MCF 10A (cell line): ENCODE data around the gene CYLD. TPM values are rescaled to one million over a fixed set of nuclear protein-coding genes. Genes with fewer than 3 reads are reported as not detected.

Experiments used
- BruUV-seq: library from RNA; stranded (reverse); fragments of 400-500 nt; replicated peaks from 2 replicates; lab custom pipeline; 2021; lab: Mats Ljungman, UMichigan
- CTCF ChIA-PET: fragments of 300-600 bp; sonication (Branson Sonifier 250); formaldehyde crosslinking; extraction: SDS; loops from one replicate; lab custom pipeline; 2021; ENCODE audit warnings: antibody characterized with exemption, inconsistent platforms; lab: Yijun Ruan, JAX
- POLR2A ChIA-PET: fragments of 300-600, 350-650 bp; sonication (Branson Sonifier 250); formaldehyde crosslinking; extraction: SDS; loops from one replicate; lab custom pipeline; 2020; ENCODE audit warnings: antibody characterized with exemption, inconsistent platforms; lab: Yijun Ruan, JAX
- DNase-seq: peaks from one replicate; pipeline ENCODE4 v3.0.0-alpha.2; 2018; ENCODE audit not compliant: unreplicated experiment
- H3K27ac Mint-ChIP-seq: one replicate; pipeline ENCODE4 v1.8.0; 2022; ENCODE audit warnings: mild to moderate bottlenecking, low read depth, mixed read lengths; ENCODE audit not compliant: unreplicated experiment
- H3K27me3 Mint-ChIP-seq: one replicate; pipeline ENCODE4 v1.8.0; 2022; ENCODE audit warnings: mixed read lengths; ENCODE audit not compliant: insufficient read depth, unreplicated experiment
- H3K36me3 Mint-ChIP-seq: one replicate; pipeline ENCODE4 v1.8.0; 2022; ENCODE audit warnings: mild to moderate bottlenecking, moderate library complexity, mixed read lengths; ENCODE audit not compliant: insufficient read depth, unreplicated experiment
- H3K4me1 Mint-ChIP-seq: one replicate; pipeline ENCODE4 v1.8.0; 2022; ENCODE audit warnings: mixed read lengths; ENCODE audit not compliant: insufficient read depth, unreplicated experiment
- H3K4me3 Mint-ChIP-seq: one replicate; pipeline ENCODE4 v1.8.0; 2022; ENCODE audit warnings: mild to moderate bottlenecking, moderate library complexity, mixed read lengths; ENCODE audit not compliant: unreplicated experiment
- H3K9me3 Mint-ChIP-seq: one replicate; pipeline ENCODE4 v1.8.0; 2022; ENCODE audit warnings: mixed read lengths; ENCODE audit not compliant: unreplicated experiment
- intact Hi-C: fragments of 100-400 bp; cut with micrococcal nuclease; formaldehyde crosslinking; loops from 2 replicates; pipeline ENCODE4 v1.14.1; 2022
- total RNA-seq: library from RNA; stranded (reverse); gene quantifications from 2 replicates; pipeline ENCODE4 v1.2.3, GENCODE V29; 2022
- TF ChIP-seq, protein P1 (sequence below): fragments of 200-600 bp; IDR thresholded peaks from one replicate; pipeline ENCODE4 v1.8.0; 2022; ENCODE audit warnings: antibody characterized with exemption, mild to moderate bottlenecking; ENCODE audit not compliant: unreplicated experiment

Gene CYLD
- total RNA-seq, 1 experiment from 2014 or later, result 53.7 TPM

DNA sequence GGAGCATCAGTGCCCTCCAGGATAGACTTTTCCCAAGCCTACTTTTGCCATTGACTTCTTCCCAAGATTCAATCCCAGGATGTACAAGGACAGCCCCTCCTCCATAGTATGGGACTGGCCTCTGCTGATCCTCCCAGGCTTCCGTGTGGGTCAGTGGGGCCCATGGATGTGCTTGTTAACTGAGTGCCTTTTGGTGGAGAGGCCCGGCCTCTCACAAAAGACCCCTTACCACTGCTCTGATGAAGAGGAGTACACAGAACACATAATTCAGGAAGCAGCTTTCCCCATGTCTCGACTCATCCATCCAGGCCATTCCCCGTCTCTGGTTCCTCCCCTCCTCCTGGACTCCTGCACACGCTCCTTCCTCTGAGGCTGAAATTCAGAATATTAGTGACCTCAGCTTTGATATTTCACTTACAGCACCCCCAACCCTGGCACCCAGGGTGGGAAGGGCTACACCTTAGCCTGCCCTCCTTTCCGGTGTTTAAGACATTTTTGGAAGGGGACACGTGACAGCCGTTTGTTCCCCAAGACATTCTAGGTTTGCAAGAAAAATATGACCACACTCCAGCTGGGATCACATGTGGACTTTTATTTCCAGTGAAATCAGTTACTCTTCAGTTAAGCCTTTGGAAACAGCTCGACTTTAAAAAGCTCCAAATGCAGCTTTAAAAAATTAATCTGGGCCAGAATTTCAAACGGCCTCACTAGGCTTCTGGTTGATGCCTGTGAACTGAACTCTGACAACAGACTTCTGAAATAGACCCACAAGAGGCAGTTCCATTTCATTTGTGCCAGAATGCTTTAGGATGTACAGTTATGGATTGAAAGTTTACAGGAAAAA lies 9.7 kb upstream of the CYLD start:
- Mint-ChIP-seq H3K4me1 (no peaks in the 10 kb centered on the region), H3K9me3 (no peaks in the 10 kb centered on the region), H3K36me3 (peaks cover 5% of the 10 kb centered on the region), H3K27ac (no peak overlapping the region), H3K4me3 (no peak overlapping the region), H3K27me3 (no peaks in the 10 kb centered on the region)
- POLR2A ChIA-PET, result no interaction called here
- CTCF ChIA-PET, result no interaction called here
- no peak for DNase-seq
- intact Hi-C loops, result no loop called here
- no TSS peak for BruUV-seq
- TF ChIP-seq, protein P1, sequence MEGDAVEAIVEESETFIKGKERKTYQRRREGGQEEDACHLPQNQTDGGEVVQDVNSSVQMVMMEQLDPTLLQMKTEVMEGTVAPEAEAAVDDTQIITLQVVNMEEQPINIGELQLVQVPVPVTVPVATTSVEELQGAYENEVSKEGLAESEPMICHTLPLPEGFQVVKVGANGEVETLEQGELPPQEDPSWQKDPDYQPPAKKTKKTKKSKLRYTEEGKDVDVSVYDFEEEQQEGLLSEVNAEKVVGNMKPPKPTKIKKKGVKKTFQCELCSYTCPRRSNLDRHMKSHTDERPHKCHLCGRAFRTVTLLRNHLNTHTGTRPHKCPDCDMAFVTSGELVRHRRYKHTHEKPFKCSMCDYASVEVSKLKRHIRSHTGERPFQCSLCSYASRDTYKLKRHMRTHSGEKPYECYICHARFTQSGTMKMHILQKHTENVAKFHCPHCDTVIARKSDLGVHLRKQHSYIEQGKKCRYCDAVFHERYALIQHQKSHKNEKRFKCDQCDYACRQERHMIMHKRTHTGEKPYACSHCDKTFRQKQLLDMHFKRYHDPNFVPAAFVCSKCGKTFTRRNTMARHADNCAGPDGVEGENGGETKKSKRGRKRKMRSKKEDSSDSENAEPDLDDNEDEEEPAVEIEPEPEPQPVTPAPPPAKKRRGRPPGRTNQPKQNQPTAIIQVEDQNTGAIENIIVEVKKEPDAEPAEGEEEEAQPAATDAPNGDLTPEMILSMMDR, result no peak

DNA sequence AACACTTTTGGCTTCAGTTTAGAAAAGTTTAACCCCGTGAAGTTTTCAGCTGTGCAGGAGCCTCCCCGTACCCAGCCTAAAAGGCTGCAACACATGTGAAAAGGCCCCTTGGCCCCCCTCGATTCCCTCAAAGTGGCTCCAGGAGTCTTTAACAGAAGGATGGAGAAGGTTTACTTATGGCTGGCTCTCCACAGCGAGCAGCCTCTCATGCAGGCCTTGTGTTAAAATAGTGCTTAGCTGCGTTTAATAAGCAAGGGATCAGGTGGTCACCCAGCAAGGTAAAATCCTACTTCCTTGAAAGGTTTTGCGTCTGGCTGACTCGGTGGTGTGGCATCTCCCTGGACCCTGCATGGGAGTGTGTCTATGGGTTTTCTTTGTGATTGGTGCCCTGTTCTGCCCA lies 8.4 kb upstream of the CYLD start:
- H3K27ac Mint-ChIP-seq, result no peak overlapping the region
- DNase-seq, result no peak
- BruUV-seq, result no TSS peak
- H3K36me3 Mint-ChIP-seq, result peaks cover 5% of the 10 kb centered on the region
- no peaks in the 10 kb centered on the region for H3K4me1 Mint-ChIP-seq
- H3K27me3 Mint-ChIP-seq, result no peaks in the 10 kb centered on the region
- ChIA-PET POLR2A (no interaction called here), CTCF (interaction anchor here (0.6 kb wide), 1 partner anchor 65 kb away, joined by 4 read pairs; no protein-coding TSS in a partner anchor)
- no peaks in the 10 kb centered on the region for H3K9me3 Mint-ChIP-seq
- TF ChIP-seq, protein P1, result no peak
- no peak overlapping the region for H3K4me3 Mint-ChIP-seq
- intact Hi-C loops, result no loop called here

GRCh38 chr16:50735629-50736122 lies 6.2 kb upstream of the CYLD start:
- ChIA-PET POLR2A (interaction anchor here (0.7 to 1.4 kb wide), 2 partner anchors 11 to 16 kb away, joined by 3 read pairs; no protein-coding TSS in a partner anchor), CTCF (interaction anchor here (0.8 to 1.1 kb wide), 3 partner anchors 10 to 71 kb away, joined by 3 to 5 read pairs (median 3); no protein-coding TSS in a partner anchor)
- peaks cover 4% of the 10 kb centered on the region for H3K4me1 Mint-ChIP-seq
- no peaks in the 10 kb centered on the region for H3K36me3 Mint-ChIP-seq
- no peak overlapping the region for H3K4me3 Mint-ChIP-seq
- no TSS peak for BruUV-seq
- no peak overlapping the region for H3K27ac Mint-ChIP-seq
- no peaks in the 10 kb centered on the region for H3K9me3 Mint-ChIP-seq
- TF ChIP-seq, protein P1, result no peak
- intact Hi-C loops, result no loop called here
- DNase-seq, result no peak
- H3K27me3 Mint-ChIP-seq, result no peaks in the 10 kb centered on the region

- ChIA-PET POLR2A (interaction anchor here (1.4 kb wide), 1 partner anchor 10 kb away, joined by 3 read pairs; no protein-coding TSS in a partner anchor), CTCF (interaction anchor here (0.6 to 1.2 kb wide), 4 partner anchors 10 to 185 kb away, joined by 3 to 5 read pairs (median 3); no protein-coding TSS in a partner anchor)
- DNase-seq, result no peak
- Mint-ChIP-seq H3K36me3 (no peaks in the 10 kb centered on the region), H3K4me1 (peaks cover 12% of the 10 kb centered on the region), H3K4me3 (no peak overlapping the region), H3K27me3 (no peaks in the 10 kb centered on the region), H3K27ac (no peak overlapping the region), H3K9me3 (no peaks in the 10 kb centered on the region)
- intact Hi-C loops, result no loop called here
- no TSS peak for BruUV-seq
- TF ChIP-seq, protein P1, result no peak
These were observed 5.4 kb upstream of the CYLD start for GRCh38 chr16:50736448-50736847.
